IgD-negative memory B cell (primary cell): ENCODE results near the gene INPP5E. TPM values are rescaled to one million over a fixed set of nuclear protein-coding genes. Genes with fewer than 3 reads are reported as not detected.
A peak's percentile ranks its signal among the peaks of the same experiment; 100 is the strongest.

Source experiments
- H3K27ac Mint-ChIP-seq, 3 donors: one replicate each; pipeline ENCODE4 v1.8.0; 2020 to 2022; ENCODE audit warnings: mild to moderate bottlenecking in 3 of 3, mixed read lengths in 3 of 3, moderate library complexity in 1 of 3
- H3K27me3 Mint-ChIP-seq: one replicate; pipeline ENCODE4 v1.8.0; 2021; ENCODE audit warnings: mixed read lengths
- H3K36me3 Mint-ChIP-seq: one replicate; pipeline ENCODE4 v1.8.0; 2020; ENCODE audit warnings: mild to moderate bottlenecking, mixed read lengths
- H3K4me1 Mint-ChIP-seq, 3 donors: one replicate each; pipeline ENCODE4 v1.8.0; 2020 to 2022; ENCODE audit warnings: mixed read lengths in 3 of 3, mild to moderate bottlenecking in 1 of 3
- H3K4me3 Mint-ChIP-seq, 4 donors: one replicate each; pipeline ENCODE4 v1.8.0; 2020 to 2022; ENCODE audit warnings: mild to moderate bottlenecking in 4 of 4, mixed read lengths in 4 of 4, moderate library complexity in 3 of 4
- H3K9me3 Mint-ChIP-seq, 3 donors: one replicate each; pipeline ENCODE4 v1.8.0; 2020 to 2021; ENCODE audit warnings: mixed read lengths in 3 of 3, mild to moderate bottlenecking in 1 of 3
- polyA plus RNA-seq: library from polyadenylated mRNA; unstranded; fragments of 300-500 nt; fragmentation: Illumina TruSeq; gene quantifications from one replicate; pipeline ENCODE4 v1.2.3, GENCODE V29; 2021

INPP5E gene
- 6.9 TPM for polyA plus RNA-seq

DNA sequence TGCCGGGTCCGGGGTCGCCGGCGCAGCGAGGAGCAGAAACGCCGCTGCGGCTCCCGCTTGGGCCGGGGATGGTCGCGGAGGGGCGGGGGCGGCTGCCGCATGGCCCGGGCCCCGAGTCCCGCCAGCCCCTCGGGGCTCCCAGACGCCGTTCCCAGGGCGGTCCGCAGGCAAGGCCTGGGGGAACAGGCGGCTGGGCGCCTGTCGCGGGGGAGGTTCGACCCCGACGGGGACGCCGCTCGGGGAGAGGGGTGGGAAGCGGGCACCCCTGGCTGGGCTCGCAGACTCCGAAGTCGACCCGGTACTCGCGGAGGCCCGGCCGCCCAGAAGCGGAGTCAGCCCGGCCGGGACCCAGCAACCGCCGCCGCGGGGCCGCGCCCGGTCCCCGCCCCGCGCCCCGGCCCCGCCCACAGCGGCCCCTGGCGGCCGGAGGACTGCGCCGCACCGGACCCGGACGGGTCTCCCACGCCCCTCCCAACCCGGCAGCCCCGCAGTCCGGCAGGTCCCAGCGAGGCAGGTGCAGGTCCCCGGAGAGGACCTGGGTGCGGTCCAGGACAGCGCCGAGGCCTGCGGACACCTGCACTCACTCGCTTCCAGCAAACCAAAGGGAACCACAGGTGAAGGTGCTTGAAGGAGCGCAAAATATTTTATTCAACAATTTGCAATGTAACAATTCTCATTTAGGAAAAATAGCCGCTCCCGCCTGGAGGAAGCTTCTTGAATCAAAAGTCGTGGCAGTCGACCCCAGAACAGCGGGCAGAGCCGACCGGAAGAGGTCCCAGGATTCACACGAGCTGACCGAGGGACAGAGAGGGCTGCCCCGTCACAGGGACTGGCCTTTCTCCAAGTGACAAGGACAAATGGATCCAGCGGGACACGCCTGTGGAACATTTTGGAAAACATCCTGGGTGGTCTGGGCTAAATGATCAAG lies at the start of gene INPP5E:
Gene INPP5E (minus strand): TSS at position 365 of the 928 bp plus-strand sequence. CDS start 426 bp downstream, outside the sequence.
- Mint-ChIP-seq H3K36me3 (no peaks in the 10 kb centered on the region), H3K27ac (peak within 1 kb of the TSS in 2 of 3 donors; percentile 43 to 88), H3K4me3 (peak within 1 kb of the TSS; percentile 81 to 95 (median 88)), H3K4me1 (peaks cover 7 to 22% (median 17%) of the 10 kb centered on the region in 3 donors), H3K9me3 (no peaks in the 10 kb centered on the region), H3K27me3 (no peaks in the 10 kb centered on the region)

DNA sequence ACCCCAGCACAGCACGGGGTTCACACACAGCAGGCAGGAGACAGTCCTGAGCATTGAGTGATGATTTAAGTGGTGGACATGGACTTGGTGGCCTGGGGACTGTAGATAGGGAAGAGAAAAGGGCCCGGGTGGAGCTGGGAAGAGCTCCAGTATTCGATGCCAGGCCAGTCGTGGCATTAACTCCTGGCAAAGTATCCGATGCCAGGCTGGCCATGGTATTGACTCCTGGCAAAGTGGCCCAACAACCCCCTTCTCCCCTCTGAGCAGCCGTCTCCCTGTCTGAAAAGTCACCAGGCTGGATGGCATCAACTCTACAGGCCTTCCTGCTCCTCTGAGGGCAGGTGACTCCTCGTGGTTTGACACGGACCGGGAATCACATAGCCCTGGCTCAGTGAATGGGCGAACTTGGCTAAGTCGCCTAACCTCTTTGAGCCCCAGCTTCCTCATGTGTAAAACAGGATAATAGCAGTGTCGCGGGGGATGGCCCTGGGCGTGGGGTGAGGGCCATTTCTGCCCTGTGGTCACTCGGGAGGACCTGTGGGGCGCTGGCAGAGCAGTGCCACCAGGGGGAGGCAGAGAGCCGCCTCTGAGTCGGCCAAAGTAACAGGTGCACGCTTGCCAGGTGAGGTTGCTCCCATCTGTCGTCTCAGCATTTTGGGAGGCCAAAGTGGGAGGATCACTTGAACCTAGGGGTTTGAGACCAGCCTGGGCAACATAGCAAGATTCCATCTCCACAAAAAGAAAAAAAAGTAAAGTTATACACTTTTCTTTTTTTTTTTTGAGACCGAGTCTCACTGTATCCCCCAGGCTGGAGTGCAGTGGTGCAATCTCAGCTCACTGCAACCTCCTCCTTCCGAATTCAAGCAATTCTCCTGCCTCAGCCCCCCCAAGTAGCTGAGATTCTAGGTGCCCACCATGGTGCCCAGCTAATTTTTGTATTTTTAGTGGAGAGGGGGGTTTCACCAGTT lies 48.9 kb upstream of the INPP5E start:
- Mint-ChIP-seq H3K4me1 (peaks cover 0 to 4% (median 0%) of the 10 kb centered on the region in 3 donors), H3K36me3 (no peaks in the 10 kb centered on the region), H3K9me3 (no peaks in the 10 kb centered on the region), H3K27me3 (no peaks in the 10 kb centered on the region), H3K4me3 (peak overlapping the region in 1 of 4 donors; percentile 84), H3K27ac (peak overlapping the region in 1 of 3 donors; percentile 87)

GRCh38 chr9:136487672-136488071 lies 48.0 kb upstream of the INPP5E start:
- H3K9me3 Mint-ChIP-seq: no peaks in the 10 kb centered on the region
- peaks cover 0 to 4% (median 2%) of the 10 kb centered on the region in 3 donors for H3K4me1 Mint-ChIP-seq
- H3K27me3 Mint-ChIP-seq: no peaks in the 10 kb centered on the region
- H3K27ac Mint-ChIP-seq: peak overlapping the region in 1 of 3 donors; percentile 58
- peak overlapping the region in 1 of 4 donors; percentile 35 for H3K4me3 Mint-ChIP-seq
- no peaks in the 10 kb centered on the region for H3K36me3 Mint-ChIP-seq

DNA sequence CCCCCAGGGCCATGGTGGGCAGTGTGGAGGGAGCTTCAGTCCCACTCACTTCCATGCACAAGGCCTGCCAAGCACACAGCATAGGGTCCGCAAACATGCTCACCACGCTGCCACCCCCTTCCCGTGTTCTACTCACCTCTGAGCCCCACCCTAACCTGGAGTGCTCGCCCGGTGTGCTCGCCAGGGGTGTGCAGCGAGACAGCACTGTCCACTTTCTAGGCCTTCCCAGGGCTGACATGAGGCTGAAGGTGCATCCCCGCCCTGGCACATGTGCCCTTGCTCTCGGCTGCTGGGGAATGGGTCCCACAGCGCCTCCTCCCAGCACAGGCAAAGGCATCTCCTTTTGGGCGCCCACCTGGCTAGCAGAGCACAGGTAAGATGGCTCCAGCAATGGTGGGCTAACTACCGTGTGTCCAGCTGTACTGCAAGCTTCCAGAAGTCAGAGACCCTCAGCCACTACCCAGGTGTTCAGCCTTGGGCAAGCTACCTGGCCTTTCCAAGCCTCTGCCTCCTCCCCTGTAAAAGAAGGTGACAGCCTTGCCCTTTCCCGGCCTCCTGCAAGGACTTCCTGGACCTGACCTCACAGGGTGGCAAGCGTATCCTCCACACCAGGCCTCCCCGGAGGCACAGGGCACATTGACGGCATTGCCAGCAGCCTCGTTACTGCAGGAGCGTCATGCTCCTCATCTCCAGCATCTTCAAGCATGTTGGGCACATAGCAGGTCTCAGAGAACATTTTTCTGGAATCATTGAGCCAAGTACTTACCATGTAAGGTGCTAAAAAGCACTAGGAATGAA lies 47.4 kb upstream of the INPP5E start:
- Mint-ChIP-seq H3K27ac (peak overlapping the region in 1 of 3 donors; percentile 99), H3K9me3 (no peaks in the 10 kb centered on the region), H3K27me3 (no peaks in the 10 kb centered on the region), H3K4me3 (peak overlapping the region in 1 of 4 donors; percentile 35), H3K36me3 (no peaks in the 10 kb centered on the region), H3K4me1 (peaks cover 4 to 6% (median 6%) of the 10 kb centered on the region in 3 donors)

DNA sequence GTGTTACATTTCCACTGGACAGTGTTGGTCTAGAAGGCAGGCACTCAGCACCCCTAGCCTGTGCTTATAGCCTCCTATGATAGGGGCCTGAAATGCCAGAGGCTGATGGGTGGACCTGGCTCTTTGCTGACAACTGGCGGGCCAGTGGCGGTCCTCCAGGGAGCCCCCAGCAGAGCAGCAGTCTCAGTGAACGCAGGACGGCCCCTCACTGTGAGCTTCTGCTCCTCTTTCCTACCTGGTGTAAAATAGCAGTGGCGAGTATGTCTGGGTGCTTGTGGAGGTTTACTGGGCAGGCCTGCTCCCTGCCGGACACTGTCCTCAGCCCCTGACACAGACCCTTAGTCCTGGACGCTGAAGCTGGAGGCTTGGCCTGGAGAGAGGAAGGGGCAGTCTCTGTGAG lies 46.5 kb upstream of the INPP5E start:
- peak overlapping the region in 1 of 4 donors; percentile 91 for H3K4me3 Mint-ChIP-seq
- H3K36me3 Mint-ChIP-seq: no peaks in the 10 kb centered on the region
- peak overlapping the region in 1 of 3 donors; percentile 99 for H3K27ac Mint-ChIP-seq
- peaks cover 10 to 14% (median 11%) of the 10 kb centered on the region in 3 donors for H3K4me1 Mint-ChIP-seq
- H3K9me3 Mint-ChIP-seq: no peaks in the 10 kb centered on the region
- no peaks in the 10 kb centered on the region for H3K27me3 Mint-ChIP-seq

- Mint-ChIP-seq H3K9me3 (no peaks in the 10 kb centered on the region), H3K27me3 (no peaks in the 10 kb centered on the region), H3K4me3 (peak overlapping the region; percentile 55 to 91 (median 74)), H3K27ac (peak overlapping the region in 2 of 3 donors; percentile 91 to 99), H3K36me3 (no peaks in the 10 kb centered on the region), H3K4me1 (peaks cover 10 to 17% (median 12%) of the 10 kb centered on the region in 3 donors)
These were observed 45.7 kb upstream of the INPP5E start for GRCh38 chr9:136485049-136486045.

- H3K9me3 Mint-ChIP-seq: no peaks in the 10 kb centered on the region
- H3K27ac Mint-ChIP-seq: peak overlapping the region in 2 of 3 donors; percentile 91 to 99
- H3K4me3 Mint-ChIP-seq: peak overlapping the region; percentile 55 to 91 (median 74)
- no peaks in the 10 kb centered on the region for H3K27me3 Mint-ChIP-seq
- peaks cover 15 to 22% (median 16%) of the 10 kb centered on the region in 3 donors for H3K4me1 Mint-ChIP-seq
- no peaks in the 10 kb centered on the region for H3K36me3 Mint-ChIP-seq
These were observed 44.8 kb upstream of the INPP5E start for GRCh38 chr9:136484153-136485048.

DNA sequence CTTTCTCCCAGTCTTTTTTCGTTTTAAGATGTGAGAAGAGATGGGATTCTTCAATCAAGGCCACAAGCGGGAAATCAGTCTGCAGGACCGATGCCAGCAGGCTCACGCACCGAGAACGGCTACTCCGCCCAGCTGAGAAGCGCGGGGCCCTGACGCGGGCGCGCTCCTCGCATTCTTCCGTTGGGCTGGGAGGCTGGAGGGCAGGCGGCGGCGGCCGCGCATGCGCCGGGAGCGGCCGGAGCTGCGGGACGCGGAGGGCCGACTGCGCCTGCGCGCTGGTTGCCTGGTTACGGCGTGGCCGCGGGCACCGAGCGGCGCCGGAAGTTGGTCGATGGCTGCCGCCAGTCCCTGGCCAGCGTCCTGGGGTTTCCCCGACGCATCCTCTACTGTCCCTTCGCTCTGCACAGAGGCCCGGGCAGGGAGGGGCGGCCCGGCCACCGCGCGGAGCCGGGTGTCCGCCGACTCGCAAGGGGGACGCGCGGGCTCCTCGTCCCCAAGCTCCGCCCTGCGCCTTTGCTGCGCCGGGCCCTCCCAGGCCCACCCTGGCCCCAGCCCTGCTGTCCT lies 44.0 kb upstream of the INPP5E start:
- peak overlapping the region; percentile 90 to 98 (median 98) for H3K27ac Mint-ChIP-seq
- no peaks in the 10 kb centered on the region for H3K9me3 Mint-ChIP-seq

GRCh38 chr9:136482793-136483588 lies 43.3 kb upstream of the INPP5E start, which contains the start of gene SEC16A:
Gene SEC16A, minus strand, starts transcription at chr9:136483040. Its CDS starts 5,425 bp downstream, at chr9:136477615.
- H3K4me3 Mint-ChIP-seq: peak within 1 kb of the TSS; percentile 91 to 99 (median 96)
- H3K36me3 Mint-ChIP-seq: no peaks in the 10 kb centered on the region
- H3K9me3 Mint-ChIP-seq: no peaks in the 10 kb centered on the region
- H3K27ac Mint-ChIP-seq: peak within 1 kb of the TSS; percentile 90 to 98 (median 98)
- H3K4me1 Mint-ChIP-seq: peaks cover 18 to 26% (median 20%) of the 10 kb centered on the region in 3 donors
- H3K27me3 Mint-ChIP-seq: no peaks in the 10 kb centered on the region

More for the DNA sequence above, 44.0 kb upstream of the INPP5E start:
- Mint-ChIP-seq H3K4me1 (peaks cover 18 to 26% (median 20%) of the 10 kb centered on the region in 3 donors), H3K36me3 (no peaks in the 10 kb centered on the region), H3K4me3 (peak overlapping the region; percentile 91 to 99 (median 96)), H3K27me3 (no peaks in the 10 kb centered on the region)

GRCh38 chr9:136482046-136482792 lies 42.6 kb upstream of the INPP5E start:
- Mint-ChIP-seq H3K4me1 (peaks cover 20 to 26% (median 21%) of the 10 kb centered on the region in 3 donors), H3K4me3 (peak overlapping the region; percentile 91 to 95 (median 92)), H3K27me3 (no peaks in the 10 kb centered on the region), H3K9me3 (no peaks in the 10 kb centered on the region), H3K36me3 (no peaks in the 10 kb centered on the region), H3K27ac (peak overlapping the region; percentile 90 to 98 (median 98))

GRCh38 chr9:136481558-136481957 lies 41.9 kb upstream of the INPP5E start:
- H3K36me3 Mint-ChIP-seq: no peaks in the 10 kb centered on the region
- no peaks in the 10 kb centered on the region for H3K27me3 Mint-ChIP-seq
- H3K27ac Mint-ChIP-seq: peak overlapping the region in 2 of 3 donors; percentile 94 to 98
- H3K4me3 Mint-ChIP-seq: peak overlapping the region; percentile 91 to 95 (median 92)
- H3K4me1 Mint-ChIP-seq: peaks cover 20 to 26% (median 21%) of the 10 kb centered on the region in 3 donors
- H3K9me3 Mint-ChIP-seq: no peaks in the 10 kb centered on the region
